ENCODE results near the gene IQCH. TPM values are rescaled to one million over a fixed set of nuclear protein-coding genes. Genes with fewer than 3 reads are reported as not detected.

IQCH gene
- total RNA-seq, 1 experiment from 2014 or later, result 2.1 TPM

DNA sequence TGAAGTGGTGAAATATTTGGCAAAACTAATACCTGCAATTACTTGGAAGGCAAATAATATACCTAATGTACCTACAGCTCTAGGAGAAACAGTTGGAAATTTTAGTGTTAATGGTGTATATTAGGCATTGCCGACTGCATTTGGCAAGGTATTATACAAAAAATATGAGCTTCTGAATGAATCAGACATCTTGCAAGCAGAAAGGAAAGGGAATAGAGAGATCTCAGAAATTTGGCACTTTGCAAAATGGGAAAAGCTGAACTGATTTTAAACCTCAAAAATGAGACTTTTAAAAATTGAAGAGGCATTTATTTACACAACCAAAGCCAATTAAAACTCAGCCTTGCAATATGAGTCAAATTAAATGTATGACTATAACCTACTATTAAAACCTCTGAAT, 226.2 kb downstream of the IQCH start:
- no peak overlapping the region for H3K4me2 ChIP-seq (ENCODE audit: low read length)
- no peaks in the 10 kb centered on the region for H3K9me3 ChIP-seq (ENCODE audit: low read length)
- DNase-seq (no peak), ATAC-seq (no peak)
- no peak overlapping the region for H3K27ac ChIP-seq (ENCODE audit: low read length)
- H3K4me3 ChIP-seq (ENCODE audit: low read length), result no peak overlapping the region
- no peaks in the 10 kb centered on the region for H3K79me2 ChIP-seq (ENCODE audit: low read length)
- no TSS peak for BruUV-seq (replicated peaks)
- intact Hi-C loops (cut with micrococcal nuclease), result no loop called here
- H3K36me3 ChIP-seq (ENCODE audit: low read depth, low read length), result no peaks in the 10 kb centered on the region
- ChIA-PET CTCF (no interaction called here), POLR2A (ENCODE audit: unreplicated experiment) (interaction anchor here (0.7 kb wide), 1 partner anchor 131 kb away, joined by 3 read pairs; no protein-coding TSS in a partner anchor)
- no peaks in the 10 kb centered on the region for H3F3A ChIP-seq (ENCODE audit: low read length, unreplicated experiment)
- H3K4me1 ChIP-seq (ENCODE audit: insufficient read depth, low read length), result no peaks in the 10 kb centered on the region
- TF ChIP-seq, protein P1, sequence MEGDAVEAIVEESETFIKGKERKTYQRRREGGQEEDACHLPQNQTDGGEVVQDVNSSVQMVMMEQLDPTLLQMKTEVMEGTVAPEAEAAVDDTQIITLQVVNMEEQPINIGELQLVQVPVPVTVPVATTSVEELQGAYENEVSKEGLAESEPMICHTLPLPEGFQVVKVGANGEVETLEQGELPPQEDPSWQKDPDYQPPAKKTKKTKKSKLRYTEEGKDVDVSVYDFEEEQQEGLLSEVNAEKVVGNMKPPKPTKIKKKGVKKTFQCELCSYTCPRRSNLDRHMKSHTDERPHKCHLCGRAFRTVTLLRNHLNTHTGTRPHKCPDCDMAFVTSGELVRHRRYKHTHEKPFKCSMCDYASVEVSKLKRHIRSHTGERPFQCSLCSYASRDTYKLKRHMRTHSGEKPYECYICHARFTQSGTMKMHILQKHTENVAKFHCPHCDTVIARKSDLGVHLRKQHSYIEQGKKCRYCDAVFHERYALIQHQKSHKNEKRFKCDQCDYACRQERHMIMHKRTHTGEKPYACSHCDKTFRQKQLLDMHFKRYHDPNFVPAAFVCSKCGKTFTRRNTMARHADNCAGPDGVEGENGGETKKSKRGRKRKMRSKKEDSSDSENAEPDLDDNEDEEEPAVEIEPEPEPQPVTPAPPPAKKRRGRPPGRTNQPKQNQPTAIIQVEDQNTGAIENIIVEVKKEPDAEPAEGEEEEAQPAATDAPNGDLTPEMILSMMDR (conservative IDR thresholded peaks at IDR 0.05; ENCODE audit: low read depth, low read length), result no peak
- TF ChIP-seq EZH2 (IDR thresholded peaks at IDR 0.05; ENCODE audit: low read length, unreplicated experiment), result no peak
- no peak for TF ChIP-seq EZH2phosphoT487 (IDR thresholded peaks at IDR 0.05; ENCODE audit: borderline replicate concordance, low read length)
- H3K9me2 ChIP-seq (replicated peaks; ENCODE audit: low read length), result no peaks in the 10 kb centered on the region
- no peaks in the 10 kb centered on the region for H4K20me1 ChIP-seq (ENCODE audit: low read length)
- no peaks in the 10 kb centered on the region for H3K27me3 ChIP-seq (ENCODE audit: low read length)
- no peak overlapping the region for H3K9ac ChIP-seq (ENCODE audit: low read length)
- H2AFZ ChIP-seq (ENCODE audit: low read length), result no peak overlapping the region

DNA sequence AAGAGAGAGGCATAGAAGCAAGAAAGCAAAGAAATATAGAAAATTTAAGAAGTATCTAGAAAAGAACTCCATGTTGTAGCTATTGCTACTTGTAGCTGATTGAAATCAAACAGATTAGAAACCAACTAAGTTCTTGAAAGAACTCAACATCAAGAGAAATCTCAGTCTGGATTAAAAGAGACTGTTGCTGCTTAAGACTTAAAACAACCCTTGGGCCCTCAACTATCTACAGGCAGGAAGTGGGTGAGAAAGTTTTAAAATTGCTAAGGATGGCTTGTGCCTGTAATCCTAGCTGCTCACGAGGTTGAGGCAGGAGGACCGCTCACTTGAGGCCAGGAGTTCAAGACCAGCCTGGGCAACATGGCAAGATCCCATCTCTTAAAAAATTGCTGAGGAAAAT, 227.1 kb downstream of the IQCH start:
- Histone ChIP-seq H3K36me3 (ENCODE audit: low read depth, low read length) (no peaks in the 10 kb centered on the region), H3K4me2 (ENCODE audit: low read length) (no peak overlapping the region), H3K9me2 (replicated peaks; ENCODE audit: low read length) (no peaks in the 10 kb centered on the region), H2AFZ (ENCODE audit: low read length) (no peak overlapping the region), H3K79me2 (ENCODE audit: low read length) (no peaks in the 10 kb centered on the region), H3K27ac (ENCODE audit: low read length) (no peak overlapping the region), H3F3A (ENCODE audit: low read length, unreplicated experiment) (no peaks in the 10 kb centered on the region), H3K4me3 (ENCODE audit: low read length) (no peak overlapping the region), H4K20me1 (ENCODE audit: low read length) (no peaks in the 10 kb centered on the region), H3K4me1 (ENCODE audit: insufficient read depth, low read length) (no peaks in the 10 kb centered on the region), H3K9ac (ENCODE audit: low read length) (no peak overlapping the region), H3K27me3 (ENCODE audit: low read length) (no peaks in the 10 kb centered on the region), H3K9me3 (ENCODE audit: low read length) (no peaks in the 10 kb centered on the region)
- BruUV-seq (replicated peaks), result no TSS peak
- intact Hi-C loops (cut with micrococcal nuclease), result no loop called here
- POLR2A ChIA-PET (ENCODE audit: unreplicated experiment), result no interaction called here
- ATAC-seq, result no peak
- CTCF ChIA-PET, result no interaction called here
- DNase-seq, result no peak
- TF ChIP-seq, protein P1 (conservative IDR thresholded peaks at IDR 0.05; ENCODE audit: low read depth, low read length), result no peak
- TF ChIP-seq EZH2 (IDR thresholded peaks at IDR 0.05; ENCODE audit: low read length, unreplicated experiment), result no peak
- no peak for TF ChIP-seq EZH2phosphoT487 (IDR thresholded peaks at IDR 0.05; ENCODE audit: borderline replicate concordance, low read length)

DNA sequence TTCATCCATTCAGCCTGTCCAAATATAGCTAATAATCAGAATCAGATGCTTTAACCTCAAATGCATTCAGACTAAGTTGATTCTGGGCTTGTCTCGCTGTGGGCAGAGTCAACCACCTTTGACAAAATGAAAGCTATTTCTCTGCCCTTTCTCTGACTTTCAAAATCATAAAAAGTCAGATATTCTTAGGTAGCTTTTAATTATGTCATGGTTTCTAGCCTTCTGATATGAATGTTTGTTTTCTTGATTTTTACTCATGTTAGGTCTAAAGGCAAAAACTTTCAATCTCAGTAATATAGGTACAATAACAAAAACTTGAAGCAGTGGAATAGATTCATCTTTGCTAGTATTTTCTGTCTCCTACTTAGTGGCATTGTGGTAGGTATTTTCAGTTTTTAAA, 241.0 kb downstream of the IQCH start:
- TF ChIP-seq, protein P1 (conservative IDR thresholded peaks at IDR 0.05; ENCODE audit: low read depth, low read length), result no peak
- no peak for TF ChIP-seq EZH2 (IDR thresholded peaks at IDR 0.05; ENCODE audit: low read length, unreplicated experiment)
- no peak for TF ChIP-seq EZH2phosphoT487 (IDR thresholded peaks at IDR 0.05; ENCODE audit: borderline replicate concordance, low read length)
- Histone ChIP-seq H3K4me3 (ENCODE audit: low read length) (no peak overlapping the region), H3K27ac (ENCODE audit: low read length) (no peak overlapping the region), H3K27me3 (ENCODE audit: low read length) (no peaks in the 10 kb centered on the region), H3K36me3 (ENCODE audit: low read depth, low read length) (no peaks in the 10 kb centered on the region), H3K4me1 (ENCODE audit: insufficient read depth, low read length) (no peaks in the 10 kb centered on the region), H3F3A (ENCODE audit: low read length, unreplicated experiment) (no peaks in the 10 kb centered on the region), H2AFZ (ENCODE audit: low read length) (no peak overlapping the region), H4K20me1 (ENCODE audit: low read length) (no peaks in the 10 kb centered on the region), H3K9me2 (replicated peaks; ENCODE audit: low read length) (no peaks in the 10 kb centered on the region), H3K4me2 (ENCODE audit: low read length) (no peak overlapping the region), H3K79me2 (ENCODE audit: low read length) (no peaks in the 10 kb centered on the region), H3K9me3 (ENCODE audit: low read length) (no peaks in the 10 kb centered on the region), H3K9ac (ENCODE audit: low read length) (no peak overlapping the region)
- CTCF ChIA-PET, result interaction anchor here (0.6 kb wide), 1 partner anchor 336 kb away, joined by 3 read pairs; no protein-coding TSS in a partner anchor
- ATAC-seq, result no peak
- no TSS peak for BruUV-seq (replicated peaks)
- intact Hi-C loops (cut with micrococcal nuclease), result no loop called here
- no peak for DNase-seq
- POLR2A ChIA-PET (ENCODE audit: unreplicated experiment), result no interaction called here

All from PC-3 (cell line).